Measurements from ENCODE around the gene LGR5.
A peak's percentile ranks its signal among the peaks of the same experiment; 100 is the strongest.

The LGR5 gene

GRCh38 chr12:71420775-71421406, 18.7 kb upstream of the LGR5 start:
- Mint-ChIP-seq H3K27ac (no peak overlapping the region), H3K4me3 (no peak overlapping the region), H3K27me3 (ENCODE audit: low read depth) (peaks cover 7% of the 10 kb centered on the region), H3K4me1 (ENCODE audit: low read depth) (no peaks in the 10 kb centered on the region), H3K9me3 (no peaks in the 10 kb centered on the region), H3K36me3 (ENCODE audit: low read depth) (no peaks in the 10 kb centered on the region)
- DNase-seq (ENCODE audit: low spot score) = no peak

DNA sequence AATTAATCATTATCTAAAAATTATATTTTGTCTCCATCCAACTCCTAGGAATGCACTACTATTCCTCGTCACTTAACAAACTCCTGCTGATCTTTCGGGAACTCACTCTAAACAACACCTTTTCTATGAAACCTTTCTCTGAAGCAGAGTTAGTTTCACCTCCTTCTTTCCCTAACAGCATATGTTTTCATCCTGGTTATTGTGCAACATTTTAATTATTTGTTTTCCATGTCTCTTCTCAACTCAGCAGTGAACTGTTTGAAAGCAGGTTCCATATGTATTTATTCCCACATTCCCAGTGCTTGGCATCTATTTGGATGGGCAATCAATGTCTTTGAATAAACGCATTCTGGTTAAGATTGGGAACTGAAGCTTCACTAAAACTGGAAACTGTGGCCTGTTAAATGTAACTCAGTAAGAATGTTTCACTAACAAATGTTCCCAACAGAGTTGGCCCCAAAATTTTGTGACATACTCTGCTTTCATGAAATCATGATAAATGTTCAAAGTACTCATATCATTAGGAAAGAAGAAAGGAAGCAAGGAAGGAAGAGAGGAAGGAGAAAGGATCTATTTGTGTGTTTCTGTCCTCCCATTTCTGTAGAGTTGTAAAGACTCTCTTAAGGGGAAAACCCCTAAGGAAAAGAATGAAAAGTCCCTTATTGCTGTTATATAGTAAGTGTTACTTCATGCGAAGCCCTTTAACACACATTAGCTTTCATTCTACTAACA, 13.9 kb upstream of the LGR5 start:
- H3K4me3 Mint-ChIP-seq = no peak overlapping the region
- peaks cover 18% of the 10 kb centered on the region for H3K27me3 Mint-ChIP-seq (ENCODE audit: low read depth)
- H3K4me1 Mint-ChIP-seq (ENCODE audit: low read depth) = no peaks in the 10 kb centered on the region
- no peaks in the 10 kb centered on the region for H3K36me3 Mint-ChIP-seq (ENCODE audit: low read depth)
- H3K9me3 Mint-ChIP-seq = no peaks in the 10 kb centered on the region
- no peak overlapping the region for H3K27ac Mint-ChIP-seq
- DNase-seq (ENCODE audit: low spot score) = no peak

DNA sequence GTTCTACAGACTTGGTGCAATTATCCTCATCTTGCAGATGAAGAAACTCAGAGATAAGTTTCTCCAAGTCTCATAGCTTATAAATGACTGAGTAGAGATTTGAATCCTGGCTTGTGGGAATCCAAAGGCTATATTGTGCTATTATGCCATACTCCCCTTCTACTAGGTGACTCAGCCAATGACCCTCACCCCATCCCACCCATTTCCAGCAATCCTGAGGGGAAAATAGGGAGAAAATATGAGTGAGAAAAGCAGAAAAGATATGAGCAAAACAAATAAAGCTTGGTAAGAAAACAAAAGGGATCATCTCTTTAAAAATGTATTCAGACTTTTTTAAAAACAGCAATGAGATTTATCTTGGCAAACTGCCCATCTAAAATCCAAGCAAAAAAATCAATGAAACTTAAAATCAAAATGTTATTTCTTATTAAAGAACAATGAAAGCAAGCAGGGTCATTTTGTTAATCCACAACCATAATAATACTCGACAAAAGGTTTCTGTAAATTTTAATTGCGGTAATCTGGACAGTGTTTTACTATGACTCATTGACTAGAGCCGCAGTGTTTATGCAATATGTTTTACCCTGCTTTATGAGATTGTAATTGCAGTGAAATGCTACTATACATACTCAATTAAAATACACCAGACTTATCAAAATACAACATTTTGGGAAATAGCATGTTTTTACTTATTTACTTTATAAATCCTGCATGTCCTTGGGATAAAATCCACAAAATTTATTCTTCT, 13.1 kb upstream of the LGR5 start:
- no peak overlapping the region for H3K4me3 Mint-ChIP-seq
- H3K36me3 Mint-ChIP-seq (ENCODE audit: low read depth) = no peaks in the 10 kb centered on the region
- peaks cover 18% of the 10 kb centered on the region for H3K27me3 Mint-ChIP-seq (ENCODE audit: low read depth)
- H3K9me3 Mint-ChIP-seq = no peaks in the 10 kb centered on the region
- DNase-seq (ENCODE audit: low spot score) = no peak
- H3K27ac Mint-ChIP-seq = no peak overlapping the region
- no peaks in the 10 kb centered on the region for H3K4me1 Mint-ChIP-seq (ENCODE audit: low read depth)

GRCh38 chr12:71430756-71431155, 8.8 kb upstream of the LGR5 start:
- H3K9me3 Mint-ChIP-seq = peaks cover 4% of the 10 kb centered on the region
- H3K4me3 Mint-ChIP-seq = no peak overlapping the region
- peaks cover 24% of the 10 kb centered on the region for H3K27me3 Mint-ChIP-seq (ENCODE audit: low read depth)
- no peak for DNase-seq (ENCODE audit: low spot score)
- H3K4me1 Mint-ChIP-seq (ENCODE audit: low read depth) = no peaks in the 10 kb centered on the region
- no peaks in the 10 kb centered on the region for H3K36me3 Mint-ChIP-seq (ENCODE audit: low read depth)
- H3K27ac Mint-ChIP-seq = no peak overlapping the region

GRCh38 chr12:71431991-71432390, 7.6 kb upstream of the LGR5 start:
- Mint-ChIP-seq H3K4me3 (no peak overlapping the region), H3K4me1 (ENCODE audit: low read depth) (no peaks in the 10 kb centered on the region), H3K27ac (no peak overlapping the region), H3K9me3 (peaks cover 10% of the 10 kb centered on the region), H3K27me3 (ENCODE audit: low read depth) (peaks cover 26% of the 10 kb centered on the region), H3K36me3 (ENCODE audit: low read depth) (no peaks in the 10 kb centered on the region)
- DNase-seq (ENCODE audit: low spot score) = no peak

GRCh38 chr12:71432936-71433335, 6.7 kb upstream of the LGR5 start:
- no peak overlapping the region for H3K4me3 Mint-ChIP-seq
- H3K27ac Mint-ChIP-seq = no peak overlapping the region
- no peaks in the 10 kb centered on the region for H3K4me1 Mint-ChIP-seq (ENCODE audit: low read depth)
- peaks cover 32% of the 10 kb centered on the region for H3K27me3 Mint-ChIP-seq (ENCODE audit: low read depth)
- no peaks in the 10 kb centered on the region for H3K36me3 Mint-ChIP-seq (ENCODE audit: low read depth)
- DNase-seq (ENCODE audit: low spot score) = no peak
- H3K9me3 Mint-ChIP-seq = peaks cover 17% of the 10 kb centered on the region

GRCh38 chr12:71436696-71437095, 2.9 kb upstream of the LGR5 start:
- Mint-ChIP-seq H3K36me3 (ENCODE audit: low read depth) (no peaks in the 10 kb centered on the region), H3K9me3 (peaks cover 17% of the 10 kb centered on the region), H3K4me3 (no peak overlapping the region), H3K4me1 (ENCODE audit: low read depth) (peaks cover 18% of the 10 kb centered on the region), H3K27me3 (ENCODE audit: low read depth) (peaks cover 61% of the 10 kb centered on the region), H3K27ac (no peak overlapping the region)
- no peak for DNase-seq (ENCODE audit: low spot score)

DNA sequence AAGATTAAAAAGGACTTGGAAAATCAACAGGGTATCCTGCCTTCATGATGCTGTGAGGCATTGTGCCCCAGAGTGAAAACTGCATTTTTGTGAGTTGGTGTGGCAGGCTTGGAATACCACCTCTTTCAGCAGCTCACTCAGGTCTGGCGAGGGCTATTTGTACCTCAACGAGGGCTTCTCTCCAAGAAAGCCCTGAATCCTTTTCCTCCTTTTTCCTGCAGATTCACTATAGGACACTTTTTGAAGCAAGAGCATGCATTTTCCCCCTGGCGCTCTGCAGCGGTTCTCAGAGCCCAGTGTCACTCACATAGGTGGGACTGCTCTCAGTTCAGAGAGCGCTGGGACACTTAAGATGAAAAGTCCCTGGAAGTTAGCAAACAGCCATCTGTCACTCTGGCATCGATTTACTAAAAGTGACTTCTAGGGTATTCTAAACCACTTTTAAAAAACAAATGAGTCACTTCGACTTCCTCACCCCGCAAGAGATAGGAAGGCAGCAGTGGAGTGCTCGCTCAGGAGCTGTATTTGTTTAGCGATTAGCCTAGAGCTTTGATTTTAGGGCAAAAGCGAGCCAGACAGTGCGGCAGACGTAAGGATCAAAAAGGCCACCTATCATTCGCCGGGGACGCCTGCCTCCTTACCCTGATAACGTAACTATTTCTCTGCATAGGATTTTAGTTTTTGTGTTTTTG, 782 bp upstream of the LGR5 start:
- Mint-ChIP-seq H3K27ac (no peak overlapping the region), H3K36me3 (ENCODE audit: low read depth) (no peaks in the 10 kb centered on the region), H3K9me3 (peaks cover 17% of the 10 kb centered on the region), H3K27me3 (ENCODE audit: low read depth) (peaks cover 70% of the 10 kb centered on the region), H3K4me3 (peak overlapping the region; percentile 63), H3K4me1 (ENCODE audit: low read depth) (peaks cover 18% of the 10 kb centered on the region)
- no peak for DNase-seq (ENCODE audit: low spot score)

GRCh38 chr12:71439362-71439612, 311 bp upstream of the LGR5 start:
- no peaks in the 10 kb centered on the region for H3K36me3 Mint-ChIP-seq (ENCODE audit: low read depth)
- H3K4me1 Mint-ChIP-seq (ENCODE audit: low read depth) = peaks cover 18% of the 10 kb centered on the region
- DNase-seq (ENCODE audit: low spot score) = no peak
- H3K27me3 Mint-ChIP-seq (ENCODE audit: low read depth) = peaks cover 67% of the 10 kb centered on the region
- peak overlapping the region; percentile 63 for H3K4me3 Mint-ChIP-seq
- H3K27ac Mint-ChIP-seq = no peak overlapping the region
- H3K9me3 Mint-ChIP-seq = peaks cover 17% of the 10 kb centered on the region

DNA sequence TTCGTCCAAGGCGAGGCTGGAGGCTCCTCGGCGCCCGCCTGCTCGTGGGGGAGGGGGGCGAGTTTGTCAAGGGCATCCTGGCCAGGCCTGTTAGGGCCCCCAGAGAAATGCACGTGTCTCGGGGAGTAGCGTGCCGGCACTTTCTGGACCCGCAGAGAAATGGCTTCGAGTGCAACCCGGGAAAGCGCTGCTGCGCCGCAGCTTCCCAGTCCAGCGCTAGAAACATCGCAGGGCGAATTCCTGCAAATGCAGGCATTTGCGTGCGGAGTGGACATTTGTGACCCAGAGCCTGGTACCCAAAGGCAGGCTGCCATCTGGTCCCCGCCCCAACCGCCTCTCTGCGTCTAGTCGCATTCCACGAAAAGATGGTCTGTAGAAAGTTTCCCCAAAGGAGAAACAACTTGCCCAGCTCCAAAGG, 756 bp downstream of the LGR5 start:
- Mint-ChIP-seq H3K4me3 (peak overlapping the region; percentile 74), H3K4me1 (ENCODE audit: low read depth) (peaks cover 18% of the 10 kb centered on the region), H3K36me3 (ENCODE audit: low read depth) (no peaks in the 10 kb centered on the region), H3K27ac (no peak overlapping the region), H3K9me3 (peaks cover 15% of the 10 kb centered on the region), H3K27me3 (ENCODE audit: low read depth) (peaks cover 74% of the 10 kb centered on the region)
- DNase-seq (ENCODE audit: low spot score) = no peak

DNA sequence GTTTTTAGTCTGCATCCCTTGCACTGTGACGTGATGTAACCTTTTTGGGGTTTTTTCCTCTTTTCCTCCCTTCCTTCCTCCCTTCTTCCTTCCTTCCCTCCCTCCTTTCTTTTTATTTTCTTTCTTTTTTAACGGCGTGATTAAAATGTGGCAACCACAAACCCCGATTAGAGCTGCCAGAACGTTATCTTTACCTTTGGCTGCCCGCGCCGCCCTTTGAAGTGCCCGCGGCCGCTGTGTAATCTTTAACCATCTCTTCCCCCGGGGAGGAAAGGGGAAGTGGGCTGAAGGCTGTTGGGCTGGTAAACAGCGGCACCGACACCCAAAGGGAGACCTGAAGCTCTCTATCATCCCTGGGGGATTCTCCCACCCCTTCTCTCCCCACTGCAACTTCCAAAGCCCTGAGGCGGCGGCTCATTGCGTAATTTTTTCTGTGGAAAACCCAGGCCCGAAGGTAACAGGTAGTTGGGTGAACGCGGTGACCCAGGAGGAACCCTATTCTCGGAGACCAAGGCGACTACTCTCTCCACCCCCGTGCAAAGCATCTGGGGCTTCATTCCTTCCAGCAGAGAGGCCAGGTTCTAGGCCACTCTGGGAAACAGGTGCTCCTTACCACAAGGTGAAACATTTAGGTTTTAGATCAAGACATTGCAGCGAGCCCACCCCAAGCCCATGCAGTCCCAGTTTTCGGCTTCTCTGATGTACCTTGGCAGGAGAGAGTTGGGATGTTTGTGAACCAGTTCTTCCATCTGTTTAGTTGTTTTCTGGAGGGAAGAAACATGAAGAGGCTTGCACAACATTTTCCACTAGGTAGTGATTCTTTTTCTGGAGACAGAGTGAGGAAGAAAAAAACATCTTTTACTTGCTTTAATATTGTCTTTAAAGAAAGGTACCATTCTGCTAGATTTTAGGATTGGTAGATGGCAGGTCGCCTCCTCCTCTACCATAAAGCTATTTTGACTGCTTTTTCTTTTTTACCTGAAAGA, 1.5 kb downstream of the LGR5 start:
- no peak for DNase-seq (ENCODE audit: low spot score)
- peaks cover 18% of the 10 kb centered on the region for H3K4me1 Mint-ChIP-seq (ENCODE audit: low read depth)
- H3K27me3 Mint-ChIP-seq (ENCODE audit: low read depth) = peaks cover 74% of the 10 kb centered on the region
- H3K27ac Mint-ChIP-seq = peak overlapping the region; percentile 28
- no peaks in the 10 kb centered on the region for H3K36me3 Mint-ChIP-seq (ENCODE audit: low read depth)
- H3K4me3 Mint-ChIP-seq = peak overlapping the region; percentile 74
- peaks cover 12% of the 10 kb centered on the region for H3K9me3 Mint-ChIP-seq

GRCh38 chr12:71441836-71442566, 2.4 kb downstream of the LGR5 start:
- peaks cover 7% of the 10 kb centered on the region for H3K9me3 Mint-ChIP-seq
- H3K4me1 Mint-ChIP-seq (ENCODE audit: low read depth) = peaks cover 18% of the 10 kb centered on the region
- no peaks in the 10 kb centered on the region for H3K36me3 Mint-ChIP-seq (ENCODE audit: low read depth)
- H3K27me3 Mint-ChIP-seq (ENCODE audit: low read depth) = peaks cover 71% of the 10 kb centered on the region
- DNase-seq (ENCODE audit: low spot score) = no peak
- no peak overlapping the region for H3K4me3 Mint-ChIP-seq
- no peak overlapping the region for H3K27ac Mint-ChIP-seq

DNA sequence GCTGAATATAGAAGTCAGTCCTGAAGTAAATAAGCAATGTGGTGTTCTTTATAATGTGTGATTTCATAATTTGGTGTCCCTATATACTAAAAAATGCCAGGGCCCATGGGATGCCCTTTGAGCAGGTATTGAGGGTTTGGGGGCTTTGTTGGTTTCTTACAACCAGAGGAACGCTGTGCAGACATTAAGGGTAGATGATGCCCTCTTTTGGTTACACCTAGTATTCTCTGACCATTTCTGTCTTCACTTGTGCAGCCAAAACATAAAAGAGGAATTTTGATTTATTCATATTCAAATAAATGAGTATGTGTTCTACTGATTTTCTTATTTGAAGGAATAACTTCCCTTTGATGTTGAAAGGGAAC, 3.0 kb downstream of the LGR5 start:
- Mint-ChIP-seq H3K27me3 (ENCODE audit: low read depth) (peaks cover 68% of the 10 kb centered on the region), H3K4me1 (ENCODE audit: low read depth) (peaks cover 18% of the 10 kb centered on the region), H3K4me3 (no peak overlapping the region), H3K27ac (no peak overlapping the region), H3K9me3 (peaks cover 1% of the 10 kb centered on the region), H3K36me3 (ENCODE audit: low read depth) (no peaks in the 10 kb centered on the region)
- DNase-seq (ENCODE audit: low spot score) = no peak

Data from T-helper 2 cell treated with Interferon-gamma antibody and Interleukin-4, amounts not matched to agents 5 μg/mL and 100 μg/mL, for 36 hours (primary cell).